Subcutaneous adipose tissue (tissue), 4 donors: ENCODE measurements around the gene OAT. TPM values are rescaled to one million over a fixed set of nuclear protein-coding genes. Genes with fewer than 3 reads are reported as not detected.

ENCODE experiments used
- total RNA-seq, 4 donors: library from RNA; depleted of rRNA; stranded (reverse); fragments of >200 nt; gene quantifications; one replicate each; pipeline ENCODE4 v1.1.0, GENCODE V29; 2016
- TF ChIP-seq, protein P1 (sequence below): fragments of 450-650 bp; IDR thresholded peaks from one replicate; pipeline ENCODE4 v1.5.1; 2016; ENCODE audit warnings: low read depth, mild to moderate bottlenecking, control low read depth, antibody characterized with exemption, moderate library complexity

The OAT gene
- total RNA-seq, 4 donors from 2014 or later, result 46.5 to 96.4 (median 93.1) TPM

DNA sequence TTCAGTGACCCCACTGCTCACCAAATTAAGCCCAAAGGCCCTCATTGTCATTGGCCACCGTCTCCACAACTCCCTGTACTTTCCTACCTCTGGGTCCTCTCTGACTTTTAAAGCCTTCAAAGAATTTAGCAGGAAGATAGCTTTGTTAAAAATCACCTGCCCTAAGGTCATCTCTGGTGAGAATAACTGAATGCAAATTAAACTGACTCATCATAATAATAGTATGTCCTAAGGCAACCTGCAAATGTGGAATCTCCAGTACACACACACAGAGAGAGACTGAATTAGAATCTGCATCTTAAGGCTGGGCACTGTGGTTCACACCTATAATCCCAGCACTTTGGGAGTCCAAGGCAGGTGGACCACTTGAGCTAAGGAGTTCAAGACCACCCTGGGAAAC lies 24.1 kb downstream of the OAT start:
- TF ChIP-seq, protein P1, sequence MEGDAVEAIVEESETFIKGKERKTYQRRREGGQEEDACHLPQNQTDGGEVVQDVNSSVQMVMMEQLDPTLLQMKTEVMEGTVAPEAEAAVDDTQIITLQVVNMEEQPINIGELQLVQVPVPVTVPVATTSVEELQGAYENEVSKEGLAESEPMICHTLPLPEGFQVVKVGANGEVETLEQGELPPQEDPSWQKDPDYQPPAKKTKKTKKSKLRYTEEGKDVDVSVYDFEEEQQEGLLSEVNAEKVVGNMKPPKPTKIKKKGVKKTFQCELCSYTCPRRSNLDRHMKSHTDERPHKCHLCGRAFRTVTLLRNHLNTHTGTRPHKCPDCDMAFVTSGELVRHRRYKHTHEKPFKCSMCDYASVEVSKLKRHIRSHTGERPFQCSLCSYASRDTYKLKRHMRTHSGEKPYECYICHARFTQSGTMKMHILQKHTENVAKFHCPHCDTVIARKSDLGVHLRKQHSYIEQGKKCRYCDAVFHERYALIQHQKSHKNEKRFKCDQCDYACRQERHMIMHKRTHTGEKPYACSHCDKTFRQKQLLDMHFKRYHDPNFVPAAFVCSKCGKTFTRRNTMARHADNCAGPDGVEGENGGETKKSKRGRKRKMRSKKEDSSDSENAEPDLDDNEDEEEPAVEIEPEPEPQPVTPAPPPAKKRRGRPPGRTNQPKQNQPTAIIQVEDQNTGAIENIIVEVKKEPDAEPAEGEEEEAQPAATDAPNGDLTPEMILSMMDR, result no peak

DNA sequence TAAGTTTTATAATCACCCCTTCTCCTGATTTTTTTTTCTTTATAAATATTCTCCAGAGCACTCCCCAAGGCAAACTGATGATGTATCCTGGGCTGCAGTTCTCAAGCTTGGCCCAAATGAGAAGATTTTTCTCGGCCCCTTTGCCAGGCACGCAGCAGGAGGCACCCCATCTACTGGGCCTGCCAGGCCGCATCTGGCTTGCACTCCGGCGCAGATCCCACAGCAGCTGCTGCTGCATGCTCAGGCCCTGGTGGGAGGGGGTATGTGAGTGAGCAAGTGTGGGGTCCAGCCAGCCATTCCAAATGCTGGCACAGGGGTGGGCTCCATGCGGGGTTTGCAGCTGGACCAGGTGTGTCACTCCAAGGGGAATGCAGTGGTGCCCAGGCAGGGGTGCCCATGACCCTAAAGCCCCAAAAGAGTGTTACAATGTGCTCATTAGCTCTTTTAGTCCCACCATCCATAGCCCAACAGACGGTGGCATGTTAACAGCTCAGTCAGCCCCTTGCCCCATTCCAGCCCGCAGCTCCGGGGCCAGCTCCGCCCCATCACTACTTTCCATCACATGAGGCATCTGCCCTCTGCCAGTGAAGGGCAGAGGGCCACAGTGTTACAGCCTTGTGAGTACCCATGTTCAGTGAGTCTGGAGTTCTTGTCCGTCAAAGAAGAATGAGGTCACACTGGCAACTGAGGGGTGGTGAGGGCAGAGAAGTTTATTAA lies 25.9 kb downstream of the OAT start:
- TF ChIP-seq, protein P1, result no peak

DNA sequence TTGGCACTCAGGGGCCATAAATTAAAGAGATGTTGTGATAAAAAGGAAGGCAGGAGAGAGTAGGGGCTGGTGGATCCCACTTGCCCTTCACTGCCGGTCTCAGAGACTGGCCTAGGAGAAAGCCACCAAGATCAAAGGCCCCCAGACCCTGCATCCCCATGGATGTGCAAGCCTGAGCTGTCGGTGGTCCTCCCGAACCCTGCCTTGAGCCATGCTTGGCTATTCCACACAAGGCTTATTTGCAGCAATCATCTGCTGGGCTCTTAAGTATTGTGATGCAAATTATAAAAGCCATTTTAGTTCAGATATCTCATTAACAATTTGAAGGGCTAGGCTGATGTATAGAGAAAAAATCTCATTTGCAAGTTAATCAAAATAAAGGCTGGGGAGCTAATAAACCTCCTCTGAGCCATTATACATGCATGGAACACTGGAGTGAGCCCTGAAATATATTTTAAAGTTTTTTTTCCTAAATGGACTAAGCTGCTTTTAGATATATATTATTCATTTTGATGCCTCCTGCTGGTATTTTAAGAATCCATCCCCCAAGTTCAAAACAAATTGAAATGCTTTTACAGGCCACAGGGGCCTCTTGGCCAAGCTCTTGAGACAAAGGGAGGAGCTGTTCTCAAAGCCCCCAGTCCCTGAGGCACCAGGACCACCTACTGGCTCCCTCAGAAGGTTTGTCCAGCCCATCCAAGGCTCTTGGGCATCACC lies 28.1 kb downstream of the OAT start:
- TF ChIP-seq, protein P1, result no peak

GRCh38 chr10:124389613-124390361 lies 28.9 kb downstream of the OAT start:
- TF ChIP-seq, protein P1, result no peak

GRCh38 chr10:124388823-124389612 lies 29.7 kb downstream of the OAT start:
- TF ChIP-seq, protein P1, result no peak

DNA sequence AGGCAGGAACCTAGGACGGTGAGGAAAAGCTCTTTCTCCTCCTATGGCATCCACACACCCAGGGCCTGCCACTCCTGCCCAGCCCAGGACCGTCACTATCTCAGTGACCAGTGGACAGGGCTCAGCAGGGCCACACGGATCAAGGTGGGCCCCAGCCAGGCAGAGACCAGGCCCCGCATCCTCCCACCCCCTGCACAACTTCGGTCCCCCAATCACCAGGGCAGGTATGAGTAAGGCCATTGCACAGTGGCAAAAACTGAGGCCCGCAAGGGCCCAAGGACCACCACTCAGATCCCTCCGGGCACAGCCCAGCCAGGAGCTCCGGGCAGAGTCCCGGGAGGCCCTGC lies 30.3 kb downstream of the OAT start:
- TF ChIP-seq, protein P1, result no peak
